OCI-LY7 (cell line): ENCODE results near the gene GALNT5. TPM values are rescaled to one million over a fixed set of nuclear protein-coding genes. Genes with fewer than 3 reads are reported as not detected.

Experiments
- BruUV-seq: library from RNA; stranded (reverse); fragments of 400-500 nt; replicated peaks from 2 replicates; lab custom pipeline; 2021; lab: Mats Ljungman, UMichigan
- CTCF ChIA-PET: fragments of 300-600 bp; sonication (Branson Sonifier 250); formaldehyde crosslinking; loops from one replicate; lab custom pipeline; 2022; ENCODE audit warnings: antibody characterized with exemption; ENCODE audit not compliant: unreplicated experiment; lab: Charles Lee
- POLR2A ChIA-PET: fragments of 300-600 bp; sonication (Branson Sonifier 250); formaldehyde crosslinking; loops from one replicate; lab custom pipeline; 2022; ENCODE audit warnings: antibody characterized with exemption; lab: Charles Lee
- DNase-seq: peaks from one replicate; pipeline ENCODE4 v3.0.0-alpha.2; 2015; ENCODE audit warnings: low spot score
- H2AFZ ChIP-seq: fragments of 200-600 bp; sonication (generic), shearing (Covaris generic); 2 replicates; pipeline ENCODE4 v1.6.1; 2014; ENCODE audit warnings: mild to moderate bottlenecking, antibody characterized with exemption, low read length, moderate library complexity
- H3K27ac ChIP-seq: fragments of 200-600 bp; sonication (generic); 2 replicates; pipeline ENCODE4 v1.5.1; 2014; ENCODE audit warnings: mixed run types, low read depth, mild to moderate bottlenecking, moderate library complexity, low read length, inconsistent platforms; ENCODE audit not compliant: poor library complexity, severe bottlenecking
- H3K36me3 ChIP-seq: fragments of 200-600 bp; sonication (generic); 2 replicates; pipeline ENCODE4 v1.6.1; 2014; ENCODE audit warnings: mild to moderate bottlenecking, antibody characterized with exemption, low read length, moderate library complexity, mixed read lengths; ENCODE audit not compliant: insufficient read depth
- H3K4me1 ChIP-seq: fragments of 200-600 bp; sonication (generic); 2 replicates; pipeline ENCODE4 v1.5.1; 2014; ENCODE audit warnings: mild to moderate bottlenecking, low read length; ENCODE audit not compliant: insufficient read depth, poor library complexity, severe bottlenecking
- H3K4me2 ChIP-seq: fragments of 200-600 bp; sonication (generic); 2 replicates; pipeline ENCODE4 v1.6.1; 2014; ENCODE audit warnings: mild to moderate bottlenecking, low read length
- H3K4me3 ChIP-seq: fragments of 200-600 bp; sonication (generic); 2 replicates; pipeline ENCODE4 v1.5.1; 2014; ENCODE audit warnings: mild to moderate bottlenecking, low read depth, low read length; ENCODE audit not compliant: poor library complexity, severe bottlenecking
- H3K79me2 ChIP-seq: fragments of 200-600 bp; sonication (generic); 2 replicates; pipeline ENCODE4 v1.6.1; 2016; ENCODE audit warnings: low read depth, mild to moderate bottlenecking, low read length, moderate library complexity, mixed read lengths; ENCODE audit not compliant: insufficient read depth
- H3K9me2 ChIP-seq: fragments of 200-600 bp; sonication (generic); 2 replicates; pipeline ENCODE4 v1.6.1; 2016; ENCODE audit warnings: mild to moderate bottlenecking, low read length, mixed read lengths; ENCODE audit not compliant: insufficient read depth
- H3K9me3 ChIP-seq: fragments of 200-600 bp; sonication (generic); 2 replicates; pipeline ENCODE4 v1.6.1; 2014; ENCODE audit warnings: mild to moderate bottlenecking, mixed run types, low read length, mixed read lengths
- H4K20me1 ChIP-seq: fragments of 200-600 bp; sonication (generic); 2 replicates; pipeline ENCODE4 v1.6.1; 2014; ENCODE audit warnings: mild to moderate bottlenecking, antibody characterized with exemption, low read length, moderate library complexity, mixed read lengths; ENCODE audit not compliant: insufficient read depth
- CTCF ChIP-seq: fragments of 200-600 bp; sonication (generic); conservative IDR thresholded peaks from 2 replicates; pipeline ENCODE4 v1.5.1; 2014; ENCODE audit warnings: mild to moderate bottlenecking, antibody characterized with exemption, low read length, moderate library complexity, mixed read lengths
- EZH2phosphoT487 ChIP-seq: fragments of 200-600 bp; sonication (generic); IDR thresholded peaks from 2 replicates; pipeline ENCODE4 v1.6.1; 2018; ENCODE audit warnings: low read depth, borderline replicate concordance, mild to moderate bottlenecking, mixed run types, antibody characterized with exemption, low read length, moderate library complexity, mixed read lengths
- intact Hi-C: fragments of 100-400 bp; cut with micrococcal nuclease; formaldehyde crosslinking; loops from one replicate; pipeline ENCODE4 v1.10.0; 2022; ENCODE audit not compliant: unreplicated experiment
- total RNA-seq, 2 experiments: library from RNA; depleted of rRNA in 1 of 2; stranded (reverse); fragments of >200 nt in 1 of 2; shearing (Covaris generic) in 1 of 2; gene quantifications; 2 replicates each; pipeline ENCODE4 v1.2.3, GENCODE V29; 2014 to 2022

Gene GALNT5
- total RNA-seq, 2 experiments from 2014 or later, result not detected

- H3K9me3 ChIP-seq, result no peaks in the 10 kb centered on the region
- H3K4me3 ChIP-seq, result no peak overlapping the region
- no peak overlapping the region for H3K4me2 ChIP-seq
- H4K20me1 ChIP-seq, result no peaks in the 10 kb centered on the region
- H3K79me2 ChIP-seq, result no peaks in the 10 kb centered on the region
- DNase-seq, result no peak
- no peaks in the 10 kb centered on the region for H3K36me3 ChIP-seq
- ChIA-PET POLR2A (interaction anchor here (0.5 to 1.6 kb wide), 10 partner anchors 9 to 865 kb away, joined by 3 to 4 read pairs (median 3); partner anchors contain the start of gene ERMN), CTCF (interaction anchor here (1.1 to 1.6 kb wide), 3 partner anchors 11 to 22 kb away, joined by 4 to 6 read pairs (median 5); no protein-coding TSS in a partner anchor)
- intact Hi-C loops, result loop anchor here (5.0 kb wide), 3 partner anchors 187 to 702 kb away; no protein-coding TSS in a partner anchor
- TF ChIP-seq CTCF, result no peak
- TF ChIP-seq EZH2phosphoT487, result no peak
- H3K9me2 ChIP-seq, result no peaks in the 10 kb centered on the region
- BruUV-seq, result no TSS peak
- no peak overlapping the region for H3K27ac ChIP-seq
- no peak overlapping the region for H2AFZ ChIP-seq
- no peaks in the 10 kb centered on the region for H3K4me1 ChIP-seq
Observed at GRCh38 chr2:157304811-157305722, 47.6 kb downstream of the GALNT5 start.

DNA sequence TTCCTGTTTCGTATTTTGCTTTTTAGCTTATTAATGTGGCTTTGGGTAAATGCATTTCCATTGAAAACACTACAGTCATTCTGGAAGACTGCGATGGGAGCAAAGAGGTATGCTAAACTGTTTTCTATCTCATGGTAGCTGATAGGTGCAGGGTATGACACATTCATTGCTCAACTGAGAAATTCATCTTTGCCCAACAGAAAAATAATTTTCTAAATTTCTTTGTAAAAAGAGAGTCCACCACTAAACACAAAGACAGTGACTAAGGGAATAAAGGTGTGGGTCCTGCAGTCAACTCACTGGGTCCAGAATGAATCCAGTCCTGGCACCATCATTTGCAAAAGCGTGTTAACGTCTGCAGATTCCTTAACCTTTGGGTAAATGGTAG, 48.2 kb downstream of the GALNT5 start:
- no peaks in the 10 kb centered on the region for H3K9me2 ChIP-seq
- H3K79me2 ChIP-seq, result no peaks in the 10 kb centered on the region
- no TSS peak for BruUV-seq
- H3K4me1 ChIP-seq, result no peaks in the 10 kb centered on the region
- no peaks in the 10 kb centered on the region for H3K36me3 ChIP-seq
- H2AFZ ChIP-seq, result no peak overlapping the region
- no peak overlapping the region for H3K4me3 ChIP-seq
- intact Hi-C loops, result no loop called here
- no peak overlapping the region for H3K27ac ChIP-seq
- no peak for DNase-seq
- ChIA-PET POLR2A (interaction anchor here (0.6 to 1.6 kb wide), 5 partner anchors 8 to 99 kb away, joined by 3 to 4 read pairs (median 3); partner anchors contain the start of gene ERMN), CTCF (interaction anchor here (1.4 to 1.6 kb wide), 2 partner anchors 11 to 21 kb away, joined by 4 to 5 read pairs; no protein-coding TSS in a partner anchor)
- no peak overlapping the region for H3K4me2 ChIP-seq
- H3K9me3 ChIP-seq, result no peaks in the 10 kb centered on the region
- H4K20me1 ChIP-seq, result no peaks in the 10 kb centered on the region
- TF ChIP-seq EZH2phosphoT487, result no peak
- no peak for TF ChIP-seq CTCF
